Iris pigment epithelial cell (primary cell): ENCODE results near the gene RALY.

ENCODE experiments used
- DNase-seq: peaks from one replicate; pipeline ENCODE4 v3.0.0-alpha.2; 2011; ENCODE audit warnings: low read depth

The RALY gene

GRCh38 chr20:33993576-33994221 is at the start of gene RALY:
TSS of gene RALY (plus strand) at chr20:33993911. CDS start at chr20:34072075, 78,164 bp downstream.
- peak; percentile 99 for DNase-seq

- DNase-seq = no peak
These were observed 48.8 kb upstream of the RALY start for GRCh38 chr20:33944914-33945313.

- DNase-seq = peak; percentile 92
These were observed 48.2 kb upstream of the RALY start for GRCh38 chr20:33945391-33946081.

- DNase-seq = peak; percentile 18
These were observed 45.9 kb upstream of the RALY start for GRCh38 chr20:33947709-33948295.

GRCh38 chr20:33948480-33948879 is 45.2 kb upstream of the RALY start:
- no peak for DNase-seq

- DNase-seq = no peak
These were observed 42.5 kb upstream of the RALY start for GRCh38 chr20:33951171-33951570.

- no peak for DNase-seq
These were observed 39.2 kb upstream of the RALY start for GRCh38 chr20:33954504-33954903.

- DNase-seq = no peak
These were observed 30.0 kb upstream of the RALY start for GRCh38 chr20:33963751-33964150.

GRCh38 chr20:33964441-33964840 is 29.3 kb upstream of the RALY start:
- no peak for DNase-seq

GRCh38 chr20:33967126-33967525 is 26.6 kb upstream of the RALY start:
- DNase-seq = no peak

- DNase-seq = no peak
These were observed 24.1 kb upstream of the RALY start for GRCh38 chr20:33969563-33969962.

GRCh38 chr20:33970229-33970628 is 23.5 kb upstream of the RALY start:
- DNase-seq = no peak

GRCh38 chr20:33971147-33971975 is 22.4 kb upstream of the RALY start:
- DNase-seq = no peak

GRCh38 chr20:33976959-33977358 is 16.8 kb upstream of the RALY start:
- no peak for DNase-seq

- no peak for DNase-seq
These were observed 16.2 kb upstream of the RALY start for GRCh38 chr20:33977535-33977934.

GRCh38 chr20:33979094-33979493 is 14.6 kb upstream of the RALY start:
- no peak for DNase-seq

- no peak for DNase-seq
These were observed 12.4 kb upstream of the RALY start for GRCh38 chr20:33981347-33981746.

GRCh38 chr20:33981964-33982363 is 11.7 kb upstream of the RALY start:
- DNase-seq = no peak

GRCh38 chr20:33983371-33983770 is 10.3 kb upstream of the RALY start:
- DNase-seq = no peak

- DNase-seq = no peak
These were observed 9.5 kb upstream of the RALY start for GRCh38 chr20:33984182-33984719.

GRCh38 chr20:33985280-33985679 is 8.4 kb upstream of the RALY start:
- no peak for DNase-seq

GRCh38 chr20:33985830-33986229 is 7.9 kb upstream of the RALY start:
- DNase-seq = no peak
